GM12865 (cell line): ENCODE data around the gene GATAD2B.

Source experiments
- DNase-seq: peaks from one replicate; pipeline ENCODE4 v3.0.0; 2010; ENCODE audit warnings: low read depth
- H3K4me3 ChIP-seq: 2 replicates; pipeline ENCODE4 v1.5.1; 2011; ENCODE audit warnings: mild to moderate bottlenecking, low read depth, low read length, control low read depth
- CTCF ChIP-seq: IDR thresholded peaks from 2 replicates; pipeline ENCODE4 v1.5.1; 2011; ENCODE audit warnings: low read length, control low read depth, low read depth, inconsistent platforms; ENCODE audit not compliant: insufficient read depth; ENCODE audit errors: missing control alignments

The GATAD2B gene

GRCh38 chr1:153929981-153930948, 7.5 kb upstream of the GATAD2B start:
- no peak for TF ChIP-seq CTCF
- no peak overlapping the region for H3K4me3 ChIP-seq
- DNase-seq = no peak

GRCh38 chr1:153929426-153929825, 6.7 kb upstream of the GATAD2B start:
- H3K4me3 ChIP-seq = no peak overlapping the region
- no peak for DNase-seq
- no peak for TF ChIP-seq CTCF

GRCh38 chr1:153928791-153929341, 6.1 kb upstream of the GATAD2B start:
- DNase-seq = no peak
- TF ChIP-seq CTCF = no peak
- H3K4me3 ChIP-seq = no peak overlapping the region

GRCh38 chr1:153928245-153928644, 5.5 kb upstream of the GATAD2B start:
- peak; percentile 64 for DNase-seq
- H3K4me3 ChIP-seq = no peak overlapping the region
- TF ChIP-seq CTCF = no peak

- H3K4me3 ChIP-seq = no peak overlapping the region
- TF ChIP-seq CTCF = no peak
- DNase-seq = no peak
Observed at GRCh38 chr1:153926405-153926804, 3.6 kb upstream of the GATAD2B start.

GRCh38 chr1:153922076-153922971, 448 bp downstream of the GATAD2B start:
- peak; percentile 86 for DNase-seq
- peak; percentile 14 for TF ChIP-seq CTCF

More at GRCh38 chr1:153922076-153922971, 448 bp downstream of the GATAD2B start:
- peak overlapping the region; percentile 94 for H3K4me3 ChIP-seq
